WTC11 (cell line): ENCODE data around the gene SERPINF2. TPM values are rescaled to one million over a fixed set of nuclear protein-coding genes. Genes with fewer than 3 reads are reported as not detected.

ENCODE experiments used
- ATF3 ChIP-seq: sonication (generic); formaldehyde crosslinking; conservative IDR thresholded peaks from 2 replicates; pipeline ENCODE4 v1.8.1; 2022; ENCODE audit warnings: mild to moderate bottlenecking, missing genetic modification reagents
- ATF6 ChIP-seq: sonication (generic); formaldehyde crosslinking; IDR thresholded peaks from 2 replicates; pipeline ENCODE4 v1.8.1; 2023; ENCODE audit warnings: mild to moderate bottlenecking, missing genetic modification reagents
- CTCF ChIP-seq: fragments of 200-600 bp; IDR thresholded peaks from 2 replicates; pipeline ENCODE4 v1.8.0; 2022; ENCODE audit warnings: antibody characterized with exemption
- E2F4 ChIP-seq: sonication (generic); formaldehyde crosslinking; IDR thresholded peaks from 2 replicates; pipeline ENCODE4 v1.8.1; 2022; ENCODE audit warnings: low read depth, mild to moderate bottlenecking, moderate library complexity, missing genetic modification reagents, borderline replicate concordance
- E2F5 ChIP-seq: sonication (generic); formaldehyde crosslinking; IDR thresholded peaks from 2 replicates; pipeline ENCODE4 v1.8.1; 2022; ENCODE audit warnings: mild to moderate bottlenecking, moderate library complexity, missing genetic modification reagents
- FOXJ3 ChIP-seq: sonication (generic); formaldehyde crosslinking; IDR thresholded peaks from 2 replicates; pipeline ENCODE4 v1.9.0; 2021; ENCODE audit warnings: missing genetic modification reagents, mild to moderate bottlenecking, borderline replicate concordance
- FOXK1 ChIP-seq: sonication (generic); formaldehyde crosslinking; IDR thresholded peaks from 2 replicates; pipeline ENCODE4 v1.8.0; 2022; ENCODE audit warnings: mild to moderate bottlenecking, moderate library complexity, missing genetic modification reagents
- FOXP1 ChIP-seq: sonication (generic); formaldehyde crosslinking; IDR thresholded peaks from 2 replicates; pipeline ENCODE4 v1.8.0; 2022; ENCODE audit warnings: missing genetic modification reagents, mild to moderate bottlenecking, moderate library complexity, borderline replicate concordance
- GABPB1 ChIP-seq: sonication (generic); formaldehyde crosslinking; IDR thresholded peaks from 2 replicates; pipeline ENCODE4 v1.8.1; 2023; ENCODE audit warnings: mild to moderate bottlenecking, missing genetic modification reagents
- NFE2L1 ChIP-seq: sonication (generic); formaldehyde crosslinking; IDR thresholded peaks from 2 replicates; pipeline ENCODE4 v1.8.1; 2023; ENCODE audit warnings: missing genetic modification reagents
- NR2C2 ChIP-seq: sonication (generic); formaldehyde crosslinking; IDR thresholded peaks from 2 replicates; pipeline ENCODE4 v1.8.0; 2022; ENCODE audit warnings: mild to moderate bottlenecking, missing genetic modification reagents
- RELA ChIP-seq: sonication (generic); formaldehyde crosslinking; IDR thresholded peaks from 2 replicates; pipeline ENCODE4 v1.8.1; 2022; ENCODE audit warnings: missing genetic modification reagents, mild to moderate bottlenecking, borderline replicate concordance
- SP1 ChIP-seq: sonication (generic); formaldehyde crosslinking; conservative IDR thresholded peaks from 2 replicates; pipeline ENCODE4 v1.8.1; 2022; ENCODE audit warnings: missing genetic modification reagents
- TP53 ChIP-seq: sonication (generic); formaldehyde crosslinking; IDR thresholded peaks from 2 replicates; pipeline ENCODE4 v1.8.1; 2023; ENCODE audit warnings: mild to moderate bottlenecking, missing genetic modification reagents
- USF2 ChIP-seq: sonication (generic); formaldehyde crosslinking; IDR thresholded peaks from 2 replicates; pipeline ENCODE4 v1.8.1; 2023; ENCODE audit warnings: mild to moderate bottlenecking, missing genetic modification reagents, moderate library complexity
- ZBTB21 ChIP-seq: sonication (generic); formaldehyde crosslinking; IDR thresholded peaks from 2 replicates; pipeline ENCODE4 v1.8.1; 2023; ENCODE audit warnings: mild to moderate bottlenecking, missing genetic modification reagents, borderline replicate concordance
- ZBTB43 ChIP-seq: sonication (generic); formaldehyde crosslinking; IDR thresholded peaks from 2 replicates; pipeline ENCODE4 v1.8.1; 2023; ENCODE audit warnings: mild to moderate bottlenecking, missing genetic modification reagents
- ZNF396 ChIP-seq: fragments of 250-450 bp; sonication (Bioruptor Pico); IDR thresholded peaks from 2 replicates; pipeline ENCODE4 v1.8.0; 2021; ENCODE audit warnings: mild to moderate bottlenecking, moderate library complexity, borderline replicate concordance
- total RNA-seq: library from RNA; stranded (reverse); gene quantifications from 3 replicates; pipeline ENCODE4 v1.2.3, GENCODE V29; 2021
- TF ChIP-seq, protein P1 (sequence below): sonication (generic); formaldehyde crosslinking; IDR thresholded peaks from 2 replicates; pipeline ENCODE4 v1.8.1; 2023; ENCODE audit warnings: mild to moderate bottlenecking, missing genetic modification reagents, borderline replicate concordance
- TF ChIP-seq, protein P2 (sequence below): sonication (generic); formaldehyde crosslinking; IDR thresholded peaks from 2 replicates; pipeline ENCODE4 v1.8.0; 2022; ENCODE audit warnings: mild to moderate bottlenecking, missing genetic modification reagents
- TF ChIP-seq, protein P3 (sequence below): sonication (generic); formaldehyde crosslinking; IDR thresholded peaks from 2 replicates; pipeline ENCODE4 v1.8.1; 2022; ENCODE audit warnings: low read depth, missing genetic modification reagents, borderline replicate concordance

The SERPINF2 gene
- total RNA-seq, 1 experiment from 2014 or later, result 1.6 TPM

DNA sequence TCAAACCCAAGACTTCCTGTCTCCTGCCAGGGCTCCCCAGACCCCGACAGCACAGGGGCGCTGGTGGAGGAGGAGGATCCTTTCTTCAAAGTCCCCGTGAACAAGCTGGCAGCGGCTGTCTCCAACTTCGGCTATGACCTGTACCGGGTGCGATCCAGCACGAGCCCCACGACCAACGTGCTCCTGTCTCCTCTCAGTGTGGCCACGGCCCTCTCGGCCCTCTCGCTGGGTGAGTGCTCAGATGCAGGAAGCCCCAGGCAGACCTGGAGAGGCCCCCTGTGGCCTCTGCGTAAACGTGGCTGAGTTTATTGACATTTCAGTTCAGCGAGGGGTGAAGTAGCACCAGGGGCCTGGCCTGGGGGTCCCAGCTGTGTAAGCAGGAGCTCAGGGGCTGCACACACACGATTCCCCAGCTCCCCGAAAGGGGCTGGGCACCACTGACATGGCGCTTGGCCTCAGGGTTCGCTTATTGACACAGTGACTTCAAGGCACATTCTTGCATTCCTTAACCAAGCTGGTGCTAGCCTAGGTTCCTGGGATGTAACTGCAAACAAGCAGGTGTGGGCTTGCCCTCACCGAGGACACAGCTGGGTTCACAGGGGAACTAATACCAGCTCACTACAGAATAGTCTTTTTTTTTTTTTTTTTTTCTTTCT is 27.3 kb downstream of the SERPINF2 start (continued):
- TF ChIP-seq FOXP1 (CRISPR knock-in tag) (no peak), FOXK1 (CRISPR knock-in tag) (no peak; the same call in 1 of the 2 replicates), ZBTB43 (CRISPR knock-in tag) (no peak), NR2C2 (CRISPR knock-in tag) (no peak), ATF6 (CRISPR knock-in tag) (no peak), RELA (no peak), GABPB1 (CRISPR knock-in tag) (no peak), TP53 (CRISPR knock-in tag) (0 out of 2 replicates have a peak, but pooled peaks have one; percentile 35), ZNF396 (no peak), SP1 (CRISPR knock-in tag) (0 out of 2 replicates have a peak, but pooled peaks have one; percentile 35), NFE2L1 (CRISPR knock-in tag) (no peak), ATF3 (no peak), E2F5 (CRISPR knock-in tag) (no peak), CTCF (no peak), E2F4 (CRISPR knock-in tag) (no peak), FOXJ3 (CRISPR knock-in tag) (no peak), USF2 (CRISPR knock-in tag) (no peak), ZBTB21 (CRISPR knock-in tag) (no peak)
- TF ChIP-seq, protein P1, sequence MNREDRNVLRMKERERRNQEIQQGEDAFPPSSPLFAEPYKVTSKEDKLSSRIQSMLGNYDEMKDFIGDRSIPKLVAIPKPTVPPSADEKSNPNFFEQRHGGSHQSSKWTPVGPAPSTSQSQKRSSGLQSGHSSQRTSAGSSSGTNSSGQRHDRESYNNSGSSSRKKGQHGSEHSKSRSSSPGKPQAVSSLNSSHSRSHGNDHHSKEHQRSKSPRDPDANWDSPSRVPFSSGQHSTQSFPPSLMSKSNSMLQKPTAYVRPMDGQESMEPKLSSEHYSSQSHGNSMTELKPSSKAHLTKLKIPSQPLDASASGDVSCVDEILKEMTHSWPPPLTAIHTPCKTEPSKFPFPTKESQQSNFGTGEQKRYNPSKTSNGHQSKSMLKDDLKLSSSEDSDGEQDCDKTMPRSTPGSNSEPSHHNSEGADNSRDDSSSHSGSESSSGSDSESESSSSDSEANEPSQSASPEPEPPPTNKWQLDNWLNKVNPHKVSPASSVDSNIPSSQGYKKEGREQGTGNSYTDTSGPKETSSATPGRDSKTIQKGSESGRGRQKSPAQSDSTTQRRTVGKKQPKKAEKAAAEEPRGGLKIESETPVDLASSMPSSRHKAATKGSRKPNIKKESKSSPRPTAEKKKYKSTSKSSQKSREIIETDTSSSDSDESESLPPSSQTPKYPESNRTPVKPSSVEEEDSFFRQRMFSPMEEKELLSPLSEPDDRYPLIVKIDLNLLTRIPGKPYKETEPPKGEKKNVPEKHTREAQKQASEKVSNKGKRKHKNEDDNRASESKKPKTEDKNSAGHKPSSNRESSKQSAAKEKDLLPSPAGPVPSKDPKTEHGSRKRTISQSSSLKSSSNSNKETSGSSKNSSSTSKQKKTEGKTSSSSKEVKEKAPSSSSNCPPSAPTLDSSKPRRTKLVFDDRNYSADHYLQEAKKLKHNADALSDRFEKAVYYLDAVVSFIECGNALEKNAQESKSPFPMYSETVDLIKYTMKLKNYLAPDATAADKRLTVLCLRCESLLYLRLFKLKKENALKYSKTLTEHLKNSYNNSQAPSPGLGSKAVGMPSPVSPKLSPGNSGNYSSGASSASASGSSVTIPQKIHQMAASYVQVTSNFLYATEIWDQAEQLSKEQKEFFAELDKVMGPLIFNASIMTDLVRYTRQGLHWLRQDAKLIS (CRISPR knock-in tag), result no peak
- TF ChIP-seq, protein P2, sequence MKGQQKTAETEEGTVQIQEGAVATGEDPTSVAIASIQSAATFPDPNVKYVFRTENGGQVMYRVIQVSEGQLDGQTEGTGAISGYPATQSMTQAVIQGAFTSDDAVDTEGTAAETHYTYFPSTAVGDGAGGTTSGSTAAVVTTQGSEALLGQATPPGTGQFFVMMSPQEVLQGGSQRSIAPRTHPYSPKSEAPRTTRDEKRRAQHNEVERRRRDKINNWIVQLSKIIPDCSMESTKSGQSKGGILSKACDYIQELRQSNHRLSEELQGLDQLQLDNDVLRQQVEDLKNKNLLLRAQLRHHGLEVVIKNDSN (CRISPR knock-in tag), result no peak
- TF ChIP-seq, protein P3, sequence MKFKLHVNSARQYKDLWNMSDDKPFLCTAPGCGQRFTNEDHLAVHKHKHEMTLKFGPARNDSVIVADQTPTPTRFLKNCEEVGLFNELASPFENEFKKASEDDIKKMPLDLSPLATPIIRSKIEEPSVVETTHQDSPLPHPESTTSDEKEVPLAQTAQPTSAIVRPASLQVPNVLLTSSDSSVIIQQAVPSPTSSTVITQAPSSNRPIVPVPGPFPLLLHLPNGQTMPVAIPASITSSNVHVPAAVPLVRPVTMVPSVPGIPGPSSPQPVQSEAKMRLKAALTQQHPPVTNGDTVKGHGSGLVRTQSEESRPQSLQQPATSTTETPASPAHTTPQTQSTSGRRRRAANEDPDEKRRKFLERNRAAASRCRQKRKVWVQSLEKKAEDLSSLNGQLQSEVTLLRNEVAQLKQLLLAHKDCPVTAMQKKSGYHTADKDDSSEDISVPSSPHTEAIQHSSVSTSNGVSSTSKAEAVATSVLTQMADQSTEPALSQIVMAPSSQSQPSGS (CRISPR knock-in tag), result no peak
